Naive thymus-derived CD4-positive, alpha-beta T cell (primary cell): ENCODE results near the gene PINLYP. TPM values are rescaled to one million over a fixed set of nuclear protein-coding genes. Genes with fewer than 3 reads are reported as not detected.

Experiments
- ATAC-seq: fragments of 150-1000 bp; cut with Tn5 transposase; 2 replicates; pipeline ENCODE4 v1.10.0; 2021; ENCODE audit warnings: mild to moderate bottlenecking, moderate library complexity
- CTCF ChIA-PET: fragments of 350-600 bp; sonication (Branson Sonifier 250); formaldehyde crosslinking; loops from one replicate; lab custom pipeline; 2021; ENCODE audit warnings: antibody characterized with exemption; lab: Charles Lee
- POLR2A ChIA-PET: fragments of 350-600 bp; sonication (Branson Sonifier 250); formaldehyde crosslinking; loops from one replicate; lab custom pipeline; 2021; ENCODE audit warnings: antibody characterized with exemption, inconsistent platforms; lab: Charles Lee
- DNase-seq, 9 donors: peaks; one replicate each; pipeline versions ENCODE4 v3.0.0 to v3.0.0-alpha.2; 2020 to 2022; ENCODE audit warnings: mixed read lengths in 1 of 9
- H3K27ac ChIP-seq: one replicate; pipeline ENCODE4 v1.7.0; 2013; ENCODE audit warnings: mild to moderate bottlenecking, low read depth, low read length, moderate library complexity
- H3K27me3 ChIP-seq, 2 donors: one replicate each; pipeline ENCODE4 v1.7.0; 2013; ENCODE audit warnings: low read length in 2 of 2, mild to moderate bottlenecking in 2 of 2, moderate library complexity in 2 of 2; ENCODE audit not compliant: control insufficient read depth in 2 of 2, insufficient read depth in 2 of 2
- H3K36me3 ChIP-seq, 3 experiments: 1 replicate in 2 of 3; 2 replicates in 1 of 3; pipeline ENCODE4 v1.7.0; 2013; ENCODE audit warnings: low read length in 3 of 3, mild to moderate bottlenecking in 3 of 3, moderate library complexity in 1 of 3; ENCODE audit not compliant: insufficient read depth in 3 of 3, control insufficient read depth in 2 of 3
- H3K4me1 ChIP-seq, 2 donors: one replicate each; pipeline ENCODE4 v1.7.0; 2013; ENCODE audit warnings: low read length in 2 of 2, mild to moderate bottlenecking in 2 of 2, moderate library complexity in 1 of 2; ENCODE audit not compliant: control insufficient read depth in 2 of 2, insufficient read depth in 2 of 2
- H3K4me3 ChIP-seq: 2 replicates; pipeline ENCODE4 v1.7.0; 2013; ENCODE audit warnings: mild to moderate bottlenecking, low read length
- H3K9me3 ChIP-seq, 3 experiments: 1 replicate in 2 of 3; 2 replicates in 1 of 3; pipeline ENCODE4 v1.7.0; 2013; ENCODE audit warnings: low read length in 3 of 3; ENCODE audit not compliant: control insufficient read depth in 2 of 3
- H3K27ac Mint-ChIP-seq, 9 donors: one replicate each; pipeline ENCODE4 v1.8.0; 2020 to 2022; ENCODE audit warnings: mixed read lengths in 9 of 9, mild to moderate bottlenecking in 8 of 9, moderate library complexity in 5 of 9, inconsistent platforms in 2 of 9
- H3K27me3 Mint-ChIP-seq, 5 donors: one replicate each; pipeline ENCODE4 v1.8.0; 2021 to 2022; ENCODE audit warnings: mixed read lengths in 5 of 5, mild to moderate bottlenecking in 1 of 5
- H3K36me3 Mint-ChIP-seq, 5 donors: one replicate each; pipeline ENCODE4 v1.8.0; 2020 to 2022; ENCODE audit warnings: mixed read lengths in 5 of 5, mild to moderate bottlenecking in 3 of 5, inconsistent platforms in 1 of 5
- H3K4me1 Mint-ChIP-seq, 7 donors: one replicate each; pipeline ENCODE4 v1.8.0; 2020 to 2022; ENCODE audit warnings: mixed read lengths in 7 of 7, mild to moderate bottlenecking in 3 of 7, inconsistent platforms in 1 of 7
- H3K4me3 Mint-ChIP-seq, 10 donors: one replicate each; pipeline ENCODE4 v1.8.0; 2020 to 2022; ENCODE audit warnings: mild to moderate bottlenecking in 10 of 10, mixed read lengths in 10 of 10, moderate library complexity in 6 of 10, inconsistent platforms in 2 of 10
- H3K9me3 Mint-ChIP-seq, 11 donors: one replicate each; pipeline ENCODE4 v1.8.0; 2020 to 2022; ENCODE audit warnings: mixed read lengths in 11 of 11, mild to moderate bottlenecking in 4 of 11, inconsistent platforms in 1 of 11, moderate library complexity in 1 of 11
- intact Hi-C, 2 donors: fragments of 100-400 bp; cut with micrococcal nuclease; formaldehyde crosslinking; loops; one replicate each; pipeline ENCODE4 v1.15.1; 2023
- polyA plus RNA-seq, 2 donors: library from polyadenylated mRNA; unstranded; fragments of 300-500 nt; fragmentation: Illumina TruSeq; gene quantifications; one replicate each; pipeline ENCODE4 v1.2.3, GENCODE V29; 2021
- total RNA-seq, 6 experiments: library from RNA in 5 of 6; stranded (reverse) in 5 of 6; gene quantifications; 1 replicate in 5 of 6; 2 replicates in 1 of 6; pipeline ENCODE4 v1.2.3 and lab custom pipeline; 2021 to 2026

PINLYP gene
- total and polyA plus RNA-seq, 7 experiments from 2014 or later: 0.27 to 5.8 (median 0.54) TPM; not detected in 1

DNA sequence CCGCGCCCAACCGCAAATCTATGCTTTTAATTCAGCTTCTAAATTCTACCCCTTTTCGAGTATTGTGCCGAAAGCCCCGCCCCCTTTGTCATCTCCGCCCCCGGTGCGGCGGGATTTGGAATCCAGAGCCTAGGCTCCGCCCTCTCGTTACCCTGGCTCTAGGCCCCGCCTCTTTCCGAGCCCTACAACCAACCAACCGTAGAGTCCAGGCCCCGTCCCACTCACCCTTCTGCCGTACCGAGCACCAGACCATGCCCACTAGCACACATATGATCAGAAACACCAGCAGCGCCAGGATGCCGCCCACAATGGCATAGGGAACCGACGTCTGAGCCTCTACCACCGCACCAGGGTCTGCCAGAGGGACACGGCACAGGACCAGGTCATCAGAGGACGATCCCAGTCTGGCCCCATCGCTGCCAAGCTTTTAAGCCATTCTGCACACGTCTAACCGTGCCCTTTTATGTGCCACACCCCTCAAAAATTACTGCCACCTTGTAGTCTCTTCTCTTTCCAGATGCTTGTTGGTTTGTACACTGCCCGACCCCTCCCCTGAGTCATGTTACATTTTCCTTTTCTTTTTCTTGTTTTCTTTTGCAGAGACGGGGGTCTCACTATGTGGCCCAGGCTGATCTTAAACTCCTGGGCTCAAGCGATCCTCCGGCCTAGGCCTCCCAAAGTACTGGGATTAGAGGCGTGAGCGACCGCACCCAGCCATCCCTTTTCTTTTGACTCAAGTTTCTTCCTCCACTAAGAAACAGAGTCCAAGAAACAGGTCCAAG lies 48.5 kb downstream of the PINLYP start:
- Mint-ChIP-seq H3K4me1 (peaks cover 18 to 42% (median 35%) of the 10 kb centered on the region in 7 donors), H3K27me3 (peaks cover 0 to 12% (median 0%) of the 10 kb centered on the region in 5 donors), H3K4me3 (peak overlapping the region in 1 of 10 donors; percentile 9), H3K36me3 (peaks cover 0 to 2% (median 0%) of the 10 kb centered on the region in 5 donors), H3K27ac (peak overlapping the region in 4 of 9 donors; percentile 40 to 73 (median 58)), H3K9me3 (no peaks in the 10 kb centered on the region)
- Histone ChIP-seq H3K4me3 (no peak overlapping the region), H3K36me3 (peaks cover 0 to 7% (median 0%) of the 10 kb centered on the region in 3 experiments), H3K27ac (no peak overlapping the region), H3K9me3 (no peaks in the 10 kb centered on the region), H3K27me3 (no peaks in the 10 kb centered on the region), H3K4me1 (peaks cover 10 to 13% of the 10 kb centered on the region in 2 donors)
- peak in 1 of 9 donors; percentile 8 for DNase-seq
- ChIA-PET CTCF (no interaction called here), POLR2A (interaction anchor here (0.6 to 1.3 kb wide), 3 partner anchors 9 to 44 kb away, joined by 3 to 4 read pairs (median 3); no protein-coding TSS in a partner anchor)
- ATAC-seq: no peak
- intact Hi-C loops: no loop called here

DNA sequence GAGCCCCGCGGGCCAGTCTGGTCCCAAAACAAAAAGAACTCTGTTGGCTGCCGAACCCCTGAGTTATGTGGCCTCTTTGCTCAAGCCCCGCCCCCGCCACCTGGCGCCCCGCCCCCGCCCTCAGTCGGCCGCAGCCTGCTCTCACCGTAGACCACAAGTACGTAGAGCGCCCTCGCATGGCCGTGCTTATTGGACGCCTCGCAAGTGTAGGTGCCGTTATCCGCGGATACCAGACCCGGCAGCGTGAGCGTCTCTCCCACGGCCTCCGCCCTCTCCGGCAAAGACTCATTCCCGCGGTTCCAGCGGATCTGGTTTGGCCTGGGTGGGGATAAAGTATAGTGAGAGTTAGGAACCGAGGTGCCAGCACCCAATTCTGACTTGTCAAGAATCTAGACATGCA lies 49.3 kb downstream of the PINLYP start:
- POLR2A ChIA-PET: interaction anchor here (0.6 to 1.0 kb wide), 3 partner anchors 27 to 43 kb away, joined by 3 to 4 read pairs (median 3); no protein-coding TSS in a partner anchor
- intact Hi-C loops: loop anchor here in 1 of 2 donors (1.0 kb wide), 1 partner anchor 70 kb away; no protein-coding TSS in a partner anchor
- peak overlapping the region in 5 of 9 donors; percentile 40 to 70 (median 56) for H3K27ac Mint-ChIP-seq

DNA sequence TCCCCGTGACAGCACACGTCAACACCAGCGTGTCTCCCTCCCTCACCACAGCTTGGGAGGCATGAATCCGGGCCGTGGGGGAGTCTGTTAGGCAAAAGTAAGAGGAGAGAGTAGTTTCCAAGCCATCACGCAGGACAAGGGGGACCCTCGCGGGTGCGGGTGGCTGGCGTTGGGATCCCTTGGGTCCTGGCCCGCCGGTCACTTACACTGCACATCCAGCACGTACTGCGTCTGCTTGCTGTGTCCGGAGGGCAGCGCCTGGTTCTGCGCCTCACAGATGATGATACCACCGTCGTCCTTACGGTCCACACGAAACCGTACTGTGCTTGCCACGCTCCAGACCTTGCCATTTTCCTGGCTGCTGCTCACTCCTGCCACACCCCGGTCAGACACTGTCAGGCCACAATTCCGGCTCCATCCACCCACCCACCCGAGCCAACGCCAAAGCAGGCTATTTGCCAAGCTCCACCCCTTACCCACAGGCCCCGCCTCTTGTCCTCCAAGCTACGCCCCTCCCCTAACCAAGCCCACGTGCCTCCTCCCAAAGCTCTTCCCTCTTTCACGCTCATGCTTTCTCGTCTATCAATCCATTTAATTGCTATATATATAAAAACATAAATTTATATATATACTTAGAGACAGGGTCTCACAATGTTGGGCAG lies 50.4 kb downstream of the PINLYP start:
- peak overlapping the region in 1 of 9 donors; percentile 59 for H3K27ac Mint-ChIP-seq

More for the DNA sequence above, 49.3 kb downstream of the PINLYP start:
- no peak overlapping the region for H3K27ac ChIP-seq
- H3K27me3 Mint-ChIP-seq: peaks cover 0 to 12% (median 0%) of the 10 kb centered on the region in 5 donors
- H3K36me3 Mint-ChIP-seq: peaks cover 0 to 2% (median 0%) of the 10 kb centered on the region in 5 donors
- peaks cover 13 to 38% (median 30%) of the 10 kb centered on the region in 7 donors for H3K4me1 Mint-ChIP-seq
- peaks cover 9 to 13% of the 10 kb centered on the region in 2 donors for H3K4me1 ChIP-seq
- H3K9me3 ChIP-seq: no peaks in the 10 kb centered on the region
- ATAC-seq: peak; percentile 96
- H3K36me3 ChIP-seq: no peaks in the 10 kb centered on the region
- peak; percentile 69 to 87 (median 82) for DNase-seq
- H3K9me3 Mint-ChIP-seq: no peaks in the 10 kb centered on the region
- no peak overlapping the region for H3K4me3 ChIP-seq
- no peaks in the 10 kb centered on the region for H3K27me3 ChIP-seq
- peak overlapping the region in 6 of 10 donors; percentile 32 to 54 (median 52) for H3K4me3 Mint-ChIP-seq
- CTCF ChIA-PET: no interaction called here

DNA sequence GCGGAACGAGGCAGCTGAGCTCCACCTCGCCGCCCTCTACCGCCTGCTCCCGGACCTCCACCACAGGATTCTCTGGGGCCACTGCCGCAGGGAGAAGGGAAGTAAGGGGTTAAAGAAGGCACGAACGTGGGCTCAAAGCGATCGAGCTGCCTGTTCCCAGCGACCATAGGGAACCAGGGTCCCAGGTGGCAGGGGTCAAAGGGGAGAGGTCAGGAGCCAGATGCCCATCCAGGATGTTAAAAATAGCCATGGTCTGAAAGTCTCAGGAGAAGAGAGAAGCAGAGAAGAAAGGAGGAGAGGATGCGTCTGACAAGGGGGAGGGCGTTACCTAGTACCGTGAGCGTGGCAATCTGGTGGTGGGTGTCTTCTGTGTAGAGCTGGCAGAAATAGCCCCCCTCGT lies 51.2 kb downstream of the PINLYP start:
- POLR2A ChIA-PET: interaction anchor here (0.6 kb wide), 1 partner anchor 423 kb away, joined by 3 read pairs; no protein-coding TSS in a partner anchor
- no peaks in the 10 kb centered on the region for H3K9me3 ChIP-seq
- H3K27ac ChIP-seq: no peak overlapping the region
- Mint-ChIP-seq H3K27me3 (peaks cover 0 to 12% (median 0%) of the 10 kb centered on the region in 5 donors), H3K4me3 (peak overlapping the region in 2 of 10 donors; percentile 7 to 55), H3K9me3 (no peaks in the 10 kb centered on the region), H3K36me3 (peaks cover 0 to 2% (median 0%) of the 10 kb centered on the region in 5 donors), H3K27ac (no peak overlapping the region), H3K4me1 (peaks cover 6 to 24% (median 16%) of the 10 kb centered on the region in 7 donors)
- intact Hi-C loops: no loop called here
- ATAC-seq: no peak
- DNase-seq: no peak
- no peaks in the 10 kb centered on the region for H3K27me3 ChIP-seq
- CTCF ChIA-PET: no interaction called here
- H3K36me3 ChIP-seq: no peaks in the 10 kb centered on the region
- no peak overlapping the region for H3K4me3 ChIP-seq
- peaks cover 4% of the 10 kb centered on the region in 2 donors for H3K4me1 ChIP-seq

More for the DNA sequence above, 50.4 kb downstream of the PINLYP start:
- peaks cover 10 to 29% (median 20%) of the 10 kb centered on the region in 7 donors for H3K4me1 Mint-ChIP-seq
- Histone ChIP-seq H3K36me3 (no peaks in the 10 kb centered on the region), H3K4me1 (peaks cover 4% of the 10 kb centered on the region in 2 donors), H3K27ac (no peak overlapping the region), H3K27me3 (no peaks in the 10 kb centered on the region), H3K4me3 (no peak overlapping the region), H3K9me3 (no peaks in the 10 kb centered on the region)
- peaks cover 0 to 12% (median 0%) of the 10 kb centered on the region in 5 donors for H3K27me3 Mint-ChIP-seq
- H3K9me3 Mint-ChIP-seq: no peaks in the 10 kb centered on the region
- CTCF ChIA-PET: interaction anchor here (0.6 to 0.7 kb wide), 2 partner anchors 44 to 1589 kb away, joined by 3 read pairs; partner anchors contain the start of gene PLAUR
- peak overlapping the region in 1 of 10 donors; percentile 29 for H3K4me3 Mint-ChIP-seq
- peaks cover 0 to 2% (median 0%) of the 10 kb centered on the region in 5 donors for H3K36me3 Mint-ChIP-seq
- intact Hi-C loops: loop anchor here in 1 of 2 donors (1.0 kb wide), 1 partner anchor 71 kb away; no protein-coding TSS in a partner anchor
- ATAC-seq: no peak
- DNase-seq: peak in 1 of 9 donors; percentile 7
- POLR2A ChIA-PET: interaction anchor here (0.6 kb wide), 1 partner anchor 424 kb away, joined by 3 read pairs; no protein-coding TSS in a partner anchor

DNA sequence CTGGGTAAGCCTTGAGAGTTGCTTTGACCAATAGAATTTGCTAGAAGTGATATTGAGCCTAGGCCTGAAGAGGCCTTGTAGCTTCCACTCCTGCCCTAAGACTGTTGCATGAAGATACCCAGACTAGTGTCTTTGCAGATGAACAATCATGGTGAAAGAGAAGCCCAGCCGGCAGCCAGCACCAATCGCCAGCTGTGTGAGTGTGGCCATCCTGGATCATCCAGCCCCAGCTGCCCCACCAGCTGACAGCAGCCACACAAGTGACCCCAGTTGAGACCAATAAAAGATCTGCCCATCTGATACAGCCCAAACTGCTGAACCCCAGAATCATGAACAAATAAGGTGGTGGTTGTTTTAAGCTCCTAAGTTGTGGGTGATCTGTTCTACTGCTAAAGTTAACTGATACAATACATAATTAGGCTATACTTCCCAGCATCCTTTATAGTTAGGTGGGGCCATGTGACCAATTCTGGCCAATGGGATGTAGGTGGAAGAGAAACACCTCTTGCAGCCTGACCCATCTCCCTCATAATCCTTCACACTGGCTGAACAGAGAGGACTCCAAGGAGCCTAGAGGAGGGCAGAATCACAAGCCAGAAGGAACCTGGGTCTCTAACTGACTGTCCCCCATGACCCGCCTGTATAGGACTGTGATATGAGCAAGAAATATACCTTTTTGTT lies 53.2 kb downstream of the PINLYP start:
- DNase-seq (peak in 1 of 9 donors; percentile 0), ATAC-seq (no peak)
- Histone ChIP-seq H3K4me1 (peaks cover 4% of the 10 kb centered on the region in 2 donors), H3K9me3 (no peaks in the 10 kb centered on the region), H3K4me3 (no peak overlapping the region), H3K36me3 (no peaks in the 10 kb centered on the region), H3K27me3 (no peaks in the 10 kb centered on the region), H3K27ac (no peak overlapping the region)
- CTCF ChIA-PET: interaction anchor here (0.6 to 1.2 kb wide), 2 partner anchors 13 to 73 kb away, joined by 3 read pairs; no protein-coding TSS in a partner anchor
- Mint-ChIP-seq H3K36me3 (peaks cover 0 to 2% (median 0%) of the 10 kb centered on the region in 5 donors), H3K4me1 (peaks cover 5 to 20% (median 14%) of the 10 kb centered on the region in 7 donors), H3K27ac (no peak overlapping the region), H3K27me3 (peaks cover 0 to 17% (median 6%) of the 10 kb centered on the region in 5 donors), H3K4me3 (no peak overlapping the region), H3K9me3 (no peaks in the 10 kb centered on the region)
- intact Hi-C loops: no loop called here
- POLR2A ChIA-PET: interaction anchor here (0.6 kb wide), 1 partner anchor 103 kb away, joined by 3 read pairs; no protein-coding TSS in a partner anchor
